ENCODE measurements around the gene DOCK2.

DNA sequence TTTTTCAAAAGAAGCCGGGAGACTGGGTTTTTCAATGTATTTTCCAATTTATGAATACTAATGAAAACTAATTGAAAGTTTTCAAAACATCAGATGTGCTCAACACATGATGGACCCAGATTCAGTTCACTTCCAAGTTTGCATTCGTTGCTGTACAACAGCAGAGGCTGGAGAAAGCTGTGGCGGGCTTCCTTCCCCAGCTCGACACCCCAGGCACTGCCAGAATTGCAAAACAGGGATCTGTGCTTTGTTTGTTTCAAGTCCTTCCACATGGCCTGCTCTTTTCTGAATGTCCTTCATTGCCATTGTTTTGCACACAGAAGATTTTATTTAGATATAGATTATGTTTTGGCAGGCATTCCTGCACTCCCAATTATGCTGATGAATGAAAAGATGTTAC, 373.5 kb downstream of the DOCK2 start:
- TF ChIP-seq, protein P1, sequence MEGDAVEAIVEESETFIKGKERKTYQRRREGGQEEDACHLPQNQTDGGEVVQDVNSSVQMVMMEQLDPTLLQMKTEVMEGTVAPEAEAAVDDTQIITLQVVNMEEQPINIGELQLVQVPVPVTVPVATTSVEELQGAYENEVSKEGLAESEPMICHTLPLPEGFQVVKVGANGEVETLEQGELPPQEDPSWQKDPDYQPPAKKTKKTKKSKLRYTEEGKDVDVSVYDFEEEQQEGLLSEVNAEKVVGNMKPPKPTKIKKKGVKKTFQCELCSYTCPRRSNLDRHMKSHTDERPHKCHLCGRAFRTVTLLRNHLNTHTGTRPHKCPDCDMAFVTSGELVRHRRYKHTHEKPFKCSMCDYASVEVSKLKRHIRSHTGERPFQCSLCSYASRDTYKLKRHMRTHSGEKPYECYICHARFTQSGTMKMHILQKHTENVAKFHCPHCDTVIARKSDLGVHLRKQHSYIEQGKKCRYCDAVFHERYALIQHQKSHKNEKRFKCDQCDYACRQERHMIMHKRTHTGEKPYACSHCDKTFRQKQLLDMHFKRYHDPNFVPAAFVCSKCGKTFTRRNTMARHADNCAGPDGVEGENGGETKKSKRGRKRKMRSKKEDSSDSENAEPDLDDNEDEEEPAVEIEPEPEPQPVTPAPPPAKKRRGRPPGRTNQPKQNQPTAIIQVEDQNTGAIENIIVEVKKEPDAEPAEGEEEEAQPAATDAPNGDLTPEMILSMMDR (IDR thresholded peaks at IDR 0.05): no peak
- TF ChIP-seq POLR2A (IDR thresholded peaks at IDR 0.05): no peak
